Stomach (tissue), 4 donors: ENCODE results near the gene C17orf114.

Experiments
- EP300 ChIP-seq: sonication (generic); formaldehyde crosslinking; IDR thresholded peaks from one replicate; pipeline ENCODE4 v1.6.1; 2017; ENCODE audit warnings: antibody characterized with exemption
- POLR2A ChIP-seq, 4 donors: fragments of 450-650 bp; IDR thresholded peaks; one replicate each; pipeline ENCODE4 v1.6.1; 2016; ENCODE audit warnings: antibody characterized with exemption in 4 of 4, control low read depth in 2 of 4, mild to moderate bottlenecking in 1 of 4, moderate library complexity in 1 of 4
- POLR2AphosphoS5 ChIP-seq, 3 donors: sonication (generic); formaldehyde crosslinking; IDR thresholded peaks; one replicate each; pipeline ENCODE4 v1.6.1; 2016; ENCODE audit warnings: antibody characterized with exemption in 3 of 3
- TF ChIP-seq, protein P1 (sequence below), 7 experiments: fragments of 450-650 bp in 4 of 7; fragments of 200-600 bp in 3 of 7; sonication (generic) in 3 of 7; IDR thresholded peaks; one replicate each; pipeline ENCODE4 v1.5.1; 2016 to 2019; ENCODE audit warnings: antibody characterized with exemption in 7 of 7, control low read depth in 2 of 7, mild to moderate bottlenecking in 1 of 7

DNA sequence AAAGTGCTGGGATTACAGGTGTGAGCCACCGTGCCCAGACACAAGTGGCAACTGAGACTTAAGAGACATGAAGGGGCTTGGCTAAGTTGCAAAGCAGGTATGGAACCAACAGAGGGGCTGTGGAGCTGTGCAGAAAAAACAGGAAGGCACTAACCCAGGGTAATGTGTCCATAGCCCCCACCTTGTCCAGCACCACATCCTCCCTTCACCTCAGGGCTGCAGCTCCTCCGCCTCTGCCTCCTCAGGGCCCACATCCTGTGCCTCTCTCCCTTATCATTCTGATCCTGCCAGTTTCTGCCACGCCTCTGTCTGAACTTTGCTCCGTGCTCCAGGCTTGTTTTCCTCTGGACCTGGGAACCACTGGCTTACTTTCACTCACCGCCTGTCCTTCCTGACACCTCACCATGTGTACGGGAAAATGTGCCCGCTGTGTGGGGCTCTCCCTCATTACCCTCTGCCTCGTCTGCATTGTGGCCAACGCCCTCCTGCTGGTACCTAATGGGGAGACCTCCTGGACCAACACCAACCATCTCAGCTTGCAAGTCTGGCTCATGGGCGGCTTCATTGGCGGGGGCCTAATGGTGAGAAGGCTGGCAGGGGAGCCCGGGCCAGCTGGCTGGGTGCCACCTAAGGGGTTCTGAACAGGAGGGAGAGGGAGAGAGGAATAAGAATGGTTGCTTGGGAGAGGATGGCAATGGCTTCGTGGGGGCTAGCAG lies 30.5 kb downstream of the C17orf114 start, which contains the start of gene TM4SF5:
- peak in 2 of 3 donors; percentile 22 to 59 for TF ChIP-seq POLR2AphosphoS5 (IDR thresholded peaks at IDR 0.05)
- TF ChIP-seq, protein P1, sequence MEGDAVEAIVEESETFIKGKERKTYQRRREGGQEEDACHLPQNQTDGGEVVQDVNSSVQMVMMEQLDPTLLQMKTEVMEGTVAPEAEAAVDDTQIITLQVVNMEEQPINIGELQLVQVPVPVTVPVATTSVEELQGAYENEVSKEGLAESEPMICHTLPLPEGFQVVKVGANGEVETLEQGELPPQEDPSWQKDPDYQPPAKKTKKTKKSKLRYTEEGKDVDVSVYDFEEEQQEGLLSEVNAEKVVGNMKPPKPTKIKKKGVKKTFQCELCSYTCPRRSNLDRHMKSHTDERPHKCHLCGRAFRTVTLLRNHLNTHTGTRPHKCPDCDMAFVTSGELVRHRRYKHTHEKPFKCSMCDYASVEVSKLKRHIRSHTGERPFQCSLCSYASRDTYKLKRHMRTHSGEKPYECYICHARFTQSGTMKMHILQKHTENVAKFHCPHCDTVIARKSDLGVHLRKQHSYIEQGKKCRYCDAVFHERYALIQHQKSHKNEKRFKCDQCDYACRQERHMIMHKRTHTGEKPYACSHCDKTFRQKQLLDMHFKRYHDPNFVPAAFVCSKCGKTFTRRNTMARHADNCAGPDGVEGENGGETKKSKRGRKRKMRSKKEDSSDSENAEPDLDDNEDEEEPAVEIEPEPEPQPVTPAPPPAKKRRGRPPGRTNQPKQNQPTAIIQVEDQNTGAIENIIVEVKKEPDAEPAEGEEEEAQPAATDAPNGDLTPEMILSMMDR (IDR thresholded peaks at IDR 0.05), result no peak
- no peak for TF ChIP-seq EP300
- TF ChIP-seq POLR2A (IDR thresholded peaks at IDR 0.05), result no peak
